ENCODE data around the gene CYP2W1. TPM values are rescaled to one million over a fixed set of nuclear protein-coding genes. Genes with fewer than 3 reads are reported as not detected.

CYP2W1 gene
- total RNA-seq, 1 donor from 2014 or later: 2.0 TPM

DNA sequence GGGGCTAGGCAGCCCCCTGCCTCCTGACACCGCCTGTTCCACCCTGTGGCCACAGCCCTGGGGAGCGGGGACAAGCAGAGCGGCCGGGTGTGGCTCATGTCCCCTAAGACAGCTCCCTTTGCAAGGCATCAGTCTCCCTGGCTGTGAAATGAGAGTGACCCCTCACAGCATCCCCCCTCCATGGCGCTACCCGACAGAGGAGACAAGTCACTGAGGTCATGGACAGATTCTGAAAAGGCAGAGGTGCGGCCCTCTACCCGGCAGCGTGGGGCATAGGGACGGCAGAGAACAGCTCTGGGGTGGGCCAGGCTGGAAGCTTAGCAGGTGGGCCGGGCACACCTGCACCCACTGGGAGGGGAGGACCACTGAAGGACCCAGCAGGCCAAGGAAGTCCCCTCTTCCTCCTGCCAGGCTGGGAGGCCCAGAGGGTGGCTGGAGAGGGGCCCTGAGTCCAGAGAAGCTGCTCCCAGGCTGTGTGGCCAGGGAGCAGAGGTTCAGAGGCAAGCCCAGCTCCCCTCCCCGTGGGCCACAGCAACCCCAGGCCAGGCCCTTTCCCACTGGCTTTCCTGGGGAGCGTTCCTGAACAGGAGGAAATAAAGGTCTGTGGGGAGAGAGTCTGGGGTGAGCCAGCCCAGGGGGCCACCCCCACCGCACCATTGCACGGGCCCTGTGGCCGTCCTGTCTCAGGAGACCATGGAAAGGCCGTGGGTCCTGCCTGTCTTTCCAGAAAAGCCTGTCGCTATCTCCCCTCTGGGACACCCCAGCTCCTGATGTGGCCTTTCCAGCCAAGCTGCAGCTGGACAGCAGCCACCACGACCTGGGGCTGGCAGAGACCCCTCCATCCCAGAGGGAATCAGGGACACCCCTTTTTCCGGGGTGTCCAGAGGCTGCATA lies 30.2 kb upstream of the CYP2W1 start:
- Histone ChIP-seq H3K4me1 (peaks cover 11% of the 10 kb centered on the region), H3K36me3 (no peaks in the 10 kb centered on the region), H3K9me3 (no peaks in the 10 kb centered on the region), H3K27ac (no peak overlapping the region), H3K4me3 (peak overlapping the region in 1 of 2 donors; percentile 38), H3K27me3 (no peaks in the 10 kb centered on the region)
- intact Hi-C loops (cut with DNase I): no loop called here
- no peak for DNase-seq (ENCODE audit: extremely low spot score in 2 of 2)
- no peak for TF ChIP-seq POLR2A (IDR thresholded peaks at IDR 0.05)
- TF ChIP-seq, protein P1, sequence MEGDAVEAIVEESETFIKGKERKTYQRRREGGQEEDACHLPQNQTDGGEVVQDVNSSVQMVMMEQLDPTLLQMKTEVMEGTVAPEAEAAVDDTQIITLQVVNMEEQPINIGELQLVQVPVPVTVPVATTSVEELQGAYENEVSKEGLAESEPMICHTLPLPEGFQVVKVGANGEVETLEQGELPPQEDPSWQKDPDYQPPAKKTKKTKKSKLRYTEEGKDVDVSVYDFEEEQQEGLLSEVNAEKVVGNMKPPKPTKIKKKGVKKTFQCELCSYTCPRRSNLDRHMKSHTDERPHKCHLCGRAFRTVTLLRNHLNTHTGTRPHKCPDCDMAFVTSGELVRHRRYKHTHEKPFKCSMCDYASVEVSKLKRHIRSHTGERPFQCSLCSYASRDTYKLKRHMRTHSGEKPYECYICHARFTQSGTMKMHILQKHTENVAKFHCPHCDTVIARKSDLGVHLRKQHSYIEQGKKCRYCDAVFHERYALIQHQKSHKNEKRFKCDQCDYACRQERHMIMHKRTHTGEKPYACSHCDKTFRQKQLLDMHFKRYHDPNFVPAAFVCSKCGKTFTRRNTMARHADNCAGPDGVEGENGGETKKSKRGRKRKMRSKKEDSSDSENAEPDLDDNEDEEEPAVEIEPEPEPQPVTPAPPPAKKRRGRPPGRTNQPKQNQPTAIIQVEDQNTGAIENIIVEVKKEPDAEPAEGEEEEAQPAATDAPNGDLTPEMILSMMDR (IDR thresholded peaks at IDR 0.05): no peak
- TF ChIP-seq POLR2AphosphoS5 (IDR thresholded peaks at IDR 0.05; ENCODE audit: insufficient read depth in 1 of 2, low read depth in 1 of 2): no peak

DNA sequence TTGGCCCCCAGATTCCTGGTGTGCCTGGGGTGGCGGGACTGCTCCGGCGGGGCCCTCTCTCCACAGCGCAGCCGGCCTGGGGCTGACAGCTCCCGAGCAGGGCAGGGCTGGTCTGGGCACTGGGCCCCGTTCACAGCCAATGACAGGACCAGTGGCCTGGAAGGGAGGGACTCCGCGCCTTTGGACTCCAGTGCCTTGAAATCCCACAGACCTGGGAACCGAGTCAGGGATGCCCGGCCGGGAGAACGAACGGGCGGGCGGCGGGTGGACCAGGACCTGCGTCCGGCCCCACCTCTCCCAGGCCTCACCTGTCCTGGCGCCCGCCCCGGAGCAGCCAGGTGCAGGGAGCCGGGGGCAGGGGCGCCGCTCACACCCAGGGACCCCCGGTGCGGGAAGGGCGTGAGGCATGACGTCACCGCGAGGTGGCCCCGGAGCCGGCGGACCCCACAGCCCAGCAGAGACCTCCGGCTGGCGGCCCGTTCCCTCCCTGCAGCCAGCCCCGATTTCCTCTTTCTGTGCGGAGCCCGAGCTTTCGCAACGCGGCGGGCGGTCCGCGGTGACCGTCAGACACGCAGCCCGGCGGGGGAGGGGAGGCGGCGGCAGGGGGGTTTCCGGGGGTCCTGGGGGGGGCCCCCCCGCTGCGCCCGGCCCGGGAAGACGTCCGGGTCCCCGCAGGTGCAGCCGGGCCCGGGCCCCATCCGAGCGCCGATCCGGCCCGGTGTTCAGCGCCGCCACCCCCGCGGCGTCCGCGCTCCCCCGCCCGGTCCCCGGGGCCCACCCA lies 29.2 kb upstream of the CYP2W1 start:
- Histone ChIP-seq H3K4me3 (peak overlapping the region; percentile 38 to 60), H3K27me3 (no peaks in the 10 kb centered on the region), H3K27ac (no peak overlapping the region), H3K36me3 (no peaks in the 10 kb centered on the region), H3K9me3 (no peaks in the 10 kb centered on the region), H3K4me1 (peaks cover 11% of the 10 kb centered on the region)
- intact Hi-C loops (cut with DNase I): no loop called here
- no peak for DNase-seq (ENCODE audit: extremely low spot score in 2 of 2)
- no peak for TF ChIP-seq POLR2AphosphoS5 (IDR thresholded peaks at IDR 0.05; ENCODE audit: insufficient read depth in 1 of 2, low read depth in 1 of 2)
- TF ChIP-seq, protein P1 (IDR thresholded peaks at IDR 0.05): no peak
- no peak for TF ChIP-seq POLR2A (IDR thresholded peaks at IDR 0.05)

DNA sequence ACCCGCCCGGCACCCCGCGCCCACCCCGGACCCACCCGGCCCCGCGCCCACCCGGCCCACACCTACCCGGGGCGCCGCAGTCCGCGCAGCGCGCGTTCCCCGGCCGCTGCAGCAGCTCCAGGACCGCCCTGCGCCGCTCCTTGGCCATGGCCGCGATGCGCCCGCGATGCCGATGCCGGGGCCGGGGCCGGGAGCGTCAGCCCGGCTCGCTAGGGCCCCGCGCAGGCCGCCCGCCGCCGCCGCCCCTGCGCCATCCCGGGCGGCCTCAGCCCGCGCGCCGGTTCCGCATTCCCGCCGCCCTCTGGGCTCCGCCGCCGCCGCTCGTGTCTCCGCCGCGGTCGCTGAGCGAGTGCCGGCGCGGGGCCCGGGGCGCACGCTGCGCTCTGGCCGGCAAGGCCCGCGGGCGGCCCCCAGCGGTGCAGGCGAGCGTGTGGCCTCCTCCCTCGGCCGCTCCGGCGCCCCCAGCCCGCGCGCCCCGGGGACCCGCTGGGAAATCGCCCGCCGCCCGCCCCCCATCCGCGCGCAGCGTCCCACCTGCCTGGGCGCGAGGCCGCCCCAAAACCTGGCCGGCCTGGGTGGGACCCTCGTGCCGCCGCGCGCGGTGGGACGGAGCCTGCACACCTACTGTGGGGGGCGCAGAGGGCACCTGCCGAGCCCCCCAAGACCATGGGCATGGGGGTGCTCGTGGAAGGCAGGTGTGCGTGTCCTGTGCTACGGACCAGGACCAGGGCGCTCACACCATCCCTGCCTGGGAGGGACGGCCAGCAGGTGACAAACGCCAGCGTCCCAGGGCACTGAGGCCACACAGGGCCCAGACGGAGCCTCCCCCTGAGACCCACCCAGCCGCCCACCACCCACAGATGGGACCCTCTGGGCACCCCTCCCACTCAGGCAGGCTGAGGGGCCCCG lies 28.4 kb upstream of the CYP2W1 start, which contains the start of gene ADAP1:
Gene ADAP1 (minus strand): TSS at position 351 of the 909 bp plus-strand sequence. CDS start 203 bp downstream, at position 148.
- no peaks in the 10 kb centered on the region for H3K36me3 ChIP-seq
- no peaks in the 10 kb centered on the region for H3K9me3 ChIP-seq
- peak within 1 kb of the TSS; percentile 38 to 60 for H3K4me3 ChIP-seq
- H3K4me1 ChIP-seq: peaks cover 11% of the 10 kb centered on the region
- TF ChIP-seq, protein P1 (IDR thresholded peaks at IDR 0.05): no peak
- TF ChIP-seq POLR2AphosphoS5 (IDR thresholded peaks at IDR 0.05; ENCODE audit: insufficient read depth in 1 of 2, low read depth in 1 of 2) (no peak), POLR2A (IDR thresholded peaks at IDR 0.05) (no peak)
- H3K27ac ChIP-seq: no peak within 1 kb of the TSS
- no peak for DNase-seq (ENCODE audit: extremely low spot score in 2 of 2)
- intact Hi-C loops (cut with DNase I): no loop called here
- H3K27me3 ChIP-seq: no peaks in the 10 kb centered on the region

DNA sequence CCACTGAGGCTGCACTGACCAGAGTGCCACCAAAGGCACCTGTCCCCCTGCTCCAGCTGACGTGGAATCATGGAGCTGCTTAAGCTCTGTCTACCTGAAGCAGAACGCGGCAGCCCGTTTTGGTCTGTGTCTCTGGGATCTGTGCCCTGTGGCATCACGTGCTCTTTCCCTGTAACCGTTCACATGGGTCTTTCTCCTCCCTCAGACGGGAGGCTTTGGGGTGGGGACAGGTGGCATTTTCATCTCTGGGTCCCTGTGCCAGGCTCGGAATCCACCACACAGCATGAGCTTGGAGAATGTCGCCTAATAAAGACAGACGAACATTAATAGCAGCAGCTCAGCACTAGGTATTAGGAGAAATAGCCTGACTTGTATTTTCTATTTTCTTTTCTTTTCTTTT lies 26.9 kb upstream of the CYP2W1 start:
- Histone ChIP-seq H3K9me3 (no peaks in the 10 kb centered on the region), H3K27me3 (no peaks in the 10 kb centered on the region), H3K4me1 (peaks cover 11% of the 10 kb centered on the region), H3K27ac (no peak overlapping the region), H3K36me3 (no peaks in the 10 kb centered on the region), H3K4me3 (no peak overlapping the region)
- no peak for DNase-seq (ENCODE audit: extremely low spot score in 2 of 2)
- intact Hi-C loops (cut with DNase I): no loop called here
- TF ChIP-seq POLR2AphosphoS5 (IDR thresholded peaks at IDR 0.05; ENCODE audit: insufficient read depth in 1 of 2, low read depth in 1 of 2) (no peak), POLR2A (IDR thresholded peaks at IDR 0.05) (no peak)
- TF ChIP-seq, protein P1 (IDR thresholded peaks at IDR 0.05): no peak

All from vagina (tissue), 2 donors.